GF-D8 (cell line): ENCODE data around the gene WNT9A.

Source experiments
- DNase-seq: peaks from one replicate; lab custom pipeline; 2025; lab: John Stamatoyannopoulos, UW

The WNT9A gene

GRCh38 chr1:227954163-227954850, 6.6 kb upstream of the WNT9A start:
- DNase-seq = no peak

GRCh38 chr1:227953022-227953412, 5.3 kb upstream of the WNT9A start:
- no peak for DNase-seq

GRCh38 chr1:227952374-227953021, 4.8 kb upstream of the WNT9A start:
- no peak for DNase-seq

GRCh38 chr1:227951624-227952373, 4.1 kb upstream of the WNT9A start:
- DNase-seq = no peak

GRCh38 chr1:227950735-227951346, 3.1 kb upstream of the WNT9A start:
- DNase-seq = no peak

- DNase-seq = no peak
Observed at GRCh38 chr1:227949954-227950734, 2.4 kb upstream of the WNT9A start.

- DNase-seq = no peak
Observed at GRCh38 chr1:227949341-227949921, 1.7 kb upstream of the WNT9A start.

- no peak for DNase-seq
Observed at GRCh38 chr1:227948493-227949260, 945 bp upstream of the WNT9A start.

- DNase-seq = no peak
Observed at GRCh38 chr1:227947386-227947675, 401 bp downstream of the WNT9A start.

GRCh38 chr1:227946624-227947385, 927 bp downstream of the WNT9A start:
- DNase-seq = peak; percentile 35

GRCh38 chr1:227945891-227946623, 1.7 kb downstream of the WNT9A start:
- peak; percentile 35 for DNase-seq

GRCh38 chr1:227944931-227945890, 2.5 kb downstream of the WNT9A start:
- no peak for DNase-seq

GRCh38 chr1:227944090-227944930, 3.4 kb downstream of the WNT9A start:
- no peak for DNase-seq

- DNase-seq = no peak
Observed at GRCh38 chr1:227943381-227944089, 4.2 kb downstream of the WNT9A start.

GRCh38 chr1:227942716-227943261, 4.9 kb downstream of the WNT9A start:
- no peak for DNase-seq

GRCh38 chr1:227942021-227942715, 5.6 kb downstream of the WNT9A start:
- no peak for DNase-seq
